Activated gamma-delta T cell treated with Interleukin-2 at 50 U/mL for 16 hours (primary cell): Measurements from ENCODE around the gene GRB10.

Source experiments
- DNase-seq: peaks from one replicate; pipeline ENCODE4 v3.0.0-alpha.2; 2020

Gene GRB10

DNA sequence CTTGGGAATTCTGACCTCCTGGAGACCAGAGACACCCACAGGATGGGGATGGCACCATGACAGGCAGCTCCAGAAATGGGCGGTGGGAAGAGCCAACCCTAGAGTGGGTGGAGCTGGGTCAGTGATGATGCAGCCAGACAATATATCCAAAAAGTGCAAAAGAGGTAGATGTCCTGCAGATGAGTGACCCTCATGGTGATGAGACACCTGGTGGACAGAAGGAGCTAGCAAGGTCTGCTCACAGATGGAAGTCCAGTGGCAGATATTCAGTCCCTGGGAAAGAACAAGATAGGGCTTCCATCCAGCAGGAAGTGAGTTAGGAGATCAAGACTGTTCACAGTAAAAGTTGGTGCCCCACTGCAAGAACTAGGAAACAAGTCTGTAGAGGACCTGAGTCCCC is 19.2 kb upstream of the GRB10 start:
- DNase-seq = no peak

DNA sequence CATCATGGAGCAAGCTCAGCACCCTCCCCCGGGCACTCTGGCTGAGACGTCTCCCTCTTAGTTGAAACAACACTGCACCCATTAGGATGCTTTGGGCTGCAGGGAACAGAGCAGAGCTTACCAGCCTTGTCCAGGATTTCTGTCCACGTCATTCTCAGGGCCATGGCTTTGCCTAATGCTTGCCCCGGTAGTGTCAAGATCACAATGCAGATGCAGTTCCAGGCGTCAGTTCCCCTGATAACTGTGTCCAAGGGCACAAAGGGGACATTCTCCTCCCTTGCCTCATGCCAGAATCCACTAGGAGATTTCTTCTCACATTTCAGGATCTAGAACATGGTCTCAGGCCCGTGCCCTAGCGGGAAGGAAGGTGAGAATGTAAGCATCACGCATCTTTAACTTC is 17.2 kb upstream of the GRB10 start:
- no peak for DNase-seq

DNA sequence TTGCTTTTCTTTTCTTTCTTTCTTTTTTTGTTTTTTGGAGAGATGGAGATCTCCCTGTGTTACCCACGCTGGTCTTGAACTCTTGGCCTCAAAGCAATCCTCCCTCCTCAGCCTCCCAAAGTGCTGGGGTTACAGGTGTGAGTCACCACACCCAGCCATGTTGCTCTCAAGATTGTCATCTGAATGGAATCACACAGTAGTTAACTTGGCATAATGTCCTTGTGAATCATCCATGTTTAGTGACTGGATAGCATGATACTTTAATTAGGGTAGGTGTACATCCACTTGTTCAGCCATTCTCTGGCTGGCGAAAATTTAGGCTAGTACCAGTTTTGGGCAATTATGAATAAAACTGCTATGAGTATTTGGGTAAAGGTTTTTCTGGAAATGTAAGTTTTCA is 15.4 kb upstream of the GRB10 start:
- no peak for DNase-seq

DNA sequence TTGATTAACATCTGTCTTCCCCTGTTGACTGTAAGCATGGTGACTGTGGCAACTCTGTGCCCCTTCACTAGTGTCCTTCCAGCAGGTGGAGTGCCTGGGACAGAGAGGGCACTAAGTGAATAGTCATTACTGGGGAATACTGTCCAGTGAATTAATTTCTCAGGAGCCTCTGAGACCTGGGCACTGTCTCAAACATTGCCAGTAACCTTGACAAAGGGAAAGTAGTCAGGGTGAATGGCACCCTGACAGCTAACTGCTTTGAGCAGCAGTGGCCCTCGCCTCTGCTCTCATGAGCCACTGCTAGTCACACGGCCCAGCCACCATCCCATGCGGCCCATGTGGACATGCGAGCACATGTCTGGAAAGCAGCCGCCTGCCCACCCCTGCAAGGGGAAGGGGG is 13.1 kb upstream of the GRB10 start:
- DNase-seq = no peak

DNA sequence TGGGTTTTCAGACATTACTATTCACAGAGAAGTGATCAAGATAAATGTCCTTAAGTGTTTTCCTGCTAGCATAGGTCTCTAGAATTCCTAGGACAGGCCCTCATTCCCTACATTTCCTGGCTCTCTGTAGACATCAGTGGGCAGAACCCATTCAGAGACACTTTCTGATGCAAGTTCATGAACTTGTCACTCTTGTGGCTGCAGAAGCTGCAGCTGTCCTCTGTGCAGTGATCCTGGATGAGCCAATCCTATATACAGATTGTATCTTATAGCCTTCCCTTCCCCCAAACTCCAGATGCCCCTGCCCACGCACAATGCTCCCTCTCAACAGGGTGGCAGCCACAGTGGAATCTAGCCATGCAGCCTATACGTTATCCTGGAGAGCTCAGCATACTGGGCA is 12.6 kb upstream of the GRB10 start:
- no peak for DNase-seq

DNA sequence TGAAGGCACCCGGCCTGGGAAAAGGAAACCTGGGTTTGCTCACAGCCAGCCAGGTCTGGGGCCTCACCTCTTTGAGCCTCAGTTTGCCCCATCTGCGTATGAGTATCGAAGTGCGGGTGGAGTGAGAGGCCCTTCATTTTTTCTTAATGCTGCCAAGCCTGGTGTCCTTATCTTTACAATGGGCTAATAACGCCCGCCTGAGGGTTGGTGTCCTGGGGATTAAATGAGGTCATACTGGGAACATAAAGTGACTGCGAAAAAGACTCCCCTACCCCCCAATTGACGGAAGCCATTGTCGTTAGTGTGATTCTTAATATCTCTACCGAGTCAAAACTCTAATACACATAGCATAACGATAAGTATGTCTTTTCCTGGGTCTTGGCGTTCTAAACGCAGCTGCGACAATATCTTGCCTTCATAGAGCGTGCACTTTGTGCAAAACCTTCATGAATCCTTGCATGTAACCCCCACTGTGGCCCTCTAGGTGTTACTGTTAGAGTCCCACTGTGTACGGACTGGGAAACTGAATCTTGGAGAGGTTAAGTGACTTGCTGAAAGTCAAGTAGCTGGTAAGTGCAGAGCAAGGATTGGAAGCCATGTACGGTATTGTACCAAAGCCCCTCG is 11.4 kb upstream of the GRB10 start:
- DNase-seq = no peak

DNA sequence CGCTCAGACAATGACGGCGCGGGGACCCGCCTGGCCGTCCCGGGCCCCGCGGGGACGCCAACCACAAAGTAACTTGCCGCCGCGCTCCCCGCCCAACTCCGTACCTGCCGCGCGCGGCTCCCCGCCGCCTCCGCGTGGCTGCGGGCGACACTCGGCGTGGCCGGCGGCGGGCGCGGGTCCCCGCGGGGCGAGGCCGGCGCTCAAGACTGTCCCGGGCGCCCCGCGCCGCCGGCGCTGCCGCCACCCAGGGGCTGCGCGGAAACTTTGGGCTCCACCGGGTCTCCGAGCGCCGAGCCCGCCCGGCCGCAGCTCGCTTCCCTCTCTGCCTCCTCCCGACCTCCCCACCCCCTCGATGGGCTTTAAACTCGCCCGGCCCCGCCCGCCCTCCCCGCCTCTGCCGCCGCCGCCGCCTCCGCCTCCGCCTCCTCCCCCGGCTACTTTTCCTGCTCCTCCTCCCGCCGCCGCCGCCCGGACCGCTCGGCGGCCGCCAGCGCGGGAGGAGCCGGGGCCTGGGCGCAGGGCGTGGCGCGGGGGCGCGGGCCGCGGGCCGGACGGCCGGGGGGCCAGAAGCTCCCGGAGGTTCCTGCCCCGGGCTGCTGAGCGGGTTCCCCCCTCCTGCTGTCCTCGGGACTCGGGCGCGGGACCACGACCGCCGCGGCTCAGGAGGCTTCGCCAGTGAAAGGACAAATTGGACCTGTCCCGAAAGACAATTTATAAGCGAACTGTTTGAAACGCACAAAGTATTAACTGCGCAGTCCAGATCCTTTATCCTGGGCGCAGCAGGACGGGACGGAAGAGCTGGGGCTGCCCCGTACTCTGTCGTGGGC is 10.6 kb upstream of the GRB10 start:
- DNase-seq = no peak

DNA sequence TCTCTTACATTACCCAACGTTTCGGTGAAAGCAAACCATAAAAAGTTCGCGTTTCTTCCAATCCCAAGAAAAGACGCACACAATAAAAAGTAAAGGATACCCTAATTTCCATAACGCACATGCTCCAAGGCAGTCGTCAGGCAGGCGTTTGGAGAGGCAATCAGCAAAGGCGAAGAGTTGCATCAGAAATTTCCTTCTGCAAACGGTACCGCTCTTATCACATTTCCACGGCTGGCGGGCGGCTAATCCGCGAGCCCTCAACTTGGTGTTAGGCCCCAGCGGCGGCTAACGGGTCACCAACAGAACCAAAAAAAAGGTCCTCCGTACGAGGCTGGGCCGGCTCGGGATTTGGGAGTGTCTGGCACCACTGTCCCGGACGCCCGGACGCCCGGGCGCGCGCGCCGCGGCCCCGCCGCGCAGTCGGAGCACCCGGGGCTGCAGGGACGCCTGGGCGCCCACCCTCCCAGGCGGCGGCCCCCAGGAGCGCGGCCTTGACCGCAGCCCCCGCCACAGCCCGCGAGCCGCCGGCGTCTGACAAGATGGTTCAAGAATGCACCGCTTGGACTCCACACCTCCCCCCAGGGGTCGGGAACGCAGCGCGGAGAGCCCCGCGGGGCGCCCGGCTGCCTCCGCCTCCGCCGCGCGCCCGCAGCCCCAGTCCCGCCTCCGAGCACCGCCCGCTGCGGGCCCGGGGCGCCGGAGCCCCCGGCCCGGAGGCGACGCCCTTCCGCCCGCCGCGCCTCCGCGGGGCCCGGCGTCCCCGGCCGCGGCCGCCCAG is 9.8 kb upstream of the GRB10 start:
- DNase-seq = no peak

DNA sequence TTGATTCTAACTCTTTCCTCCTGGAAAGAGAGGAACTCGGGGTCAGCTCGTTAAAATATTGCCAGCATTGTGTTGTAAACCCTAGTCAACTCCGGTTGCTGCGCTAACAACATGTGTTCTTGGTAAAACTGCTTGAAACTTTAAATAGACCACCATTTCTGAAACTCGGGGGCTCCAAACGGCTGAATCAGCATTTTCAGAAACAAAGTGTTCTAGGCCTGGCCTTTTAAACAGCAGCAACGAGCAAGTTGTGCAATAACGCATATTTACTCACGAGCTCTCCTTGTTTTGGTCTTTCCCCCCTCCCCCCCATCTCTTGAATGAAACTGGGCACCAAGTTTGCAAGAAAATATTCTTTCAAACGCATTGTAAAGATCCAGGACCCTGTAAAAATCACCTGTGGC is 9.2 kb upstream of the GRB10 start:
- DNase-seq = no peak

DNA sequence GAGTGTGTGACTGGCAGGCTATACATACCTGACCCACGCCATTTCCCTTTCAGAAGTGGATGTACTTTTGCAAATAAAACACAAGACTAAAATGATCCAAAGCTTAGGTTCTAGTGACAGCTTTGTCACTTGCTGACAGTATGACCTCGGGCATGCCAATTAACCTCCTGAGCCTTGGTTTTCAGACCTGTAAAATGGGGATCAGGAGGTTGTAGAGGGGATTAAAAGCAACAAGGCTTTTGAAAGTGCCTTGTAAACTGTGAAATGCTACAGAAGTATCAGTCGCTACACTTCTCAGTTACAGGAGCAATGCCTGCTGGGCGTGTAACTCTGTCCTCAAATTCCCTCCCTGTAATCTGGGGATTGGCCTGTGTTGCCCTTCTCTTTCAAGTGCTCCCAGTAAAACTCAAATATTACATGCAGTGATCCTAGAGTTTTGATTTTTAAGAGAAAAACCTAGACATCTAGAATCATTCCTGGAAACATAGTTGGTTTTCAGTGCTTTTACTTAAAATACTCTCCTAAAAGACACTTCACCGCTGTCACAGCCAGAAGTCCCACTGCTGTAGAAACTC is 8.8 kb upstream of the GRB10 start:
- DNase-seq = no peak

DNA sequence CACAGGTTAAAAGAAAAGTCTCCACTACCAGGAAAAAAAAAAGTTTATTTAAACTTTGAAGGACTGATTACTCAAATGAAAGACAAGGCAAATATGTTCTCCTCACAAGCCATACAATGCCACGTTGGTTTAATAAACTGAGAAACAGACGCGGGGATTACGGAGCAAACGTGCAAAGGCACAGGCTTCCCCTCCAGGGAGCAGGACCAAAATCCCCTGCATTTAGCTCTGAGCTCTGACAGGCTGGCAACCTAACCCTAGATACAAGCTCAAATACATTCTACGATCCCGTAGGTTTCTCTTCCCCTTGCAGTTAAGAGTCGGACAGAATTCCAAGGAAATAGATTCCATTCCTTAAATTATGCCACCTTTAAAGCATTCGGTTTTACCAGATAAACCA is 7.7 kb upstream of the GRB10 start:
- DNase-seq = no peak

DNA sequence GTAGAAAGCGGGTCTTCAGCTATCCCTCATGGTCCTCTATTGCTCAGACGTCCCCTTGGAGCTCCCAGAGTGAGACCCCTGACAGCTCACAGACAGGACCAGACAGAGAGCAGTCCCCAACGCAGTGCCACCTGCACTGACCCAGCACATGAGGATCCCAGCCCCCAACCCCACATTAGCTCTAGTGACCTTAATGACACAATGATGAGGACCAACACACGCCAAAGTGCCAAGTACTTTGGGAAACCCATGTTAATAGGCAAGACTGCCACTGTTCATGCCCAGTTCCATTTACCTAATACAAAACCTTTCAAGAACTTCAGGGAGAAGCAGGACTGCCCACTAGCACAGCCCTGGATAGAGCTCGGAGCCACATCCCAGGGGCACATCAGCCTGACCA is 5.7 kb upstream of the GRB10 start:
- no peak for DNase-seq

DNA sequence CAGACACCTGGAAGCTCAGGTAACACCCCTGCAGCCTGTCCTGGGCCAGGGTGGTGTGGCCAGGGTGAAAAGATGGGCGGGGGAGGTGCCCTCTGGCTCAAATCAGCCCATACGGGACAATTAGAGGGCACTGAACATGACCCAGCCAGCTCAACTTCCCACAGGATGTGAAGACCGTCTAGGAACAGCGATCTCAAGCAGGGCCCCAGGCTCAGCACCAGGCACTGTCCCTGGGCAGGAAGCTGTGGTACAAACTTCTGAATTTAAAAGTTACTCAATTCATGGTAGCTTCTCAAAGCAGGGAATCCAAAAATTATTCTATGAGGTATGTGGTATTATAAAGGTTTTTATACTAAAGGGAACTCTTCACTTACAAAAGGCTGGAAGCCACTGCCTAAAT is 5.1 kb upstream of the GRB10 start:
- no peak for DNase-seq

DNA sequence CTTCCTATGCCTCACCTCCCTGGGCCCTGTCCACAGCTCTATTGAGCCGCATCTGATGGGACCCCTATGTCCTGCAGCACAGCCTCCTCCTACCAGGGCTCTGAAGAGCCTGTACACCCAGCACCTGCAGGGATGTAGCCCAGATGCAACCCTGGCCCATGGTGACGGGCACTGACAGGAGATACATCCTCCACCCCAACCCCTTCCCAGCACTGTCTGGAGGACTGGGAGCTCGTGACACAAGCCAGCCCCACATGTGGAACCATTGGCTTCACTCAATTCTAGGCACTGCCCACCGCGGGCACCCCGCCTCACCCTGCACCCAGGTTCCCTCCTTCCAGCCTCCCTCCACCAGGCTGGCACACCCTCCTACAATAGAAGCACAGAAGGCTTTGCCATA is 2.6 kb upstream of the GRB10 start:
- no peak for DNase-seq

DNA sequence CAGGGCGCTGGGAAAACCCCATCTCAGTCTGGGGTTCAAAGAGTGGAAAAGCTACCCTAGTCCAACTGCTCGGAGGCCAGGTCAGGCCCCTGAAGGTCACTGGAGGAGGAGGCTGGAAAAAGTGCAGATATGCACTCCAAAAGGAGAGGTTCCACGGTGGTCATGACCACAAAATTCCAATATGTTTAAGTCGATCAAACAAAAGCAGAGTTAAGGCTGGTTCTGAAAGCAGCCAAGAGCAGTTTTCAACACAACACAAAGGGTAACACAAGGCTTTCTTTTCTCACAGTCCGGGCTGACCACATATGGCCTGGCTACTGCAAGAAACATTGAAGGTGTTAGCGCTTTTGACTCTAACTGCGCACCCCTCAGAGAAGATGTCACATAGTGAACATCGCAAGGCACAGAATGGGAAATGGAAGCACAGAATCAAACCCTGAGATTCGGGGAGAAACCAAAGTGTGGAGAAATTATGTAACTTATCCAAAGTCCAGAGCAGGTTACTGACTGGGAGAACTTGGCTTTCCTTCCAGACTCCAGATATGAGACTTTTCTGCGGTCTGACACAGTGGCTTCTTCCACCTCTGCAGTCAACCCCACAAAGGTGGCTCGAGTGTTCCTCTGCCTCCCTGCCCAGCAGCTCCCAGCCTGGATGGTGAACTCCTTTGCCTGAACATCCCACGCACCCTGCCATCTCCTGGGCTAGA is 1.3 kb upstream of the GRB10 start:
- DNase-seq = no peak

DNA sequence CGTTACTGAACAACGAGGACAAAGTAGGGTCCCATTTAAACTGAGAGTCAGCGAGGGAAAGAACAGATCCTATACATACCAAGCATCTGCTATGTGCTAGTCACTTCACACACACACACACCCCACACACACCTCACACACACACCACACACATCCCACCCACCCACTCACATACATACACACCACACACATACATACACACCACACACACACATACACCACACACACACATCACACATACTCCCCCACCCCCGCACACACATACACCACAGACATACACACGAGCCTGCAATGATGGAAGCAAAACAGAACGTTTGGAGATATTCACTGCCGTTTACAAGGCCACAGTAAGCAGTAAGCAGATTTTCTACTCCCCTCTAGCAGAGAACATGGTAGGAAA is 607 bp upstream of the GRB10 start:
- DNase-seq = no peak

DNA sequence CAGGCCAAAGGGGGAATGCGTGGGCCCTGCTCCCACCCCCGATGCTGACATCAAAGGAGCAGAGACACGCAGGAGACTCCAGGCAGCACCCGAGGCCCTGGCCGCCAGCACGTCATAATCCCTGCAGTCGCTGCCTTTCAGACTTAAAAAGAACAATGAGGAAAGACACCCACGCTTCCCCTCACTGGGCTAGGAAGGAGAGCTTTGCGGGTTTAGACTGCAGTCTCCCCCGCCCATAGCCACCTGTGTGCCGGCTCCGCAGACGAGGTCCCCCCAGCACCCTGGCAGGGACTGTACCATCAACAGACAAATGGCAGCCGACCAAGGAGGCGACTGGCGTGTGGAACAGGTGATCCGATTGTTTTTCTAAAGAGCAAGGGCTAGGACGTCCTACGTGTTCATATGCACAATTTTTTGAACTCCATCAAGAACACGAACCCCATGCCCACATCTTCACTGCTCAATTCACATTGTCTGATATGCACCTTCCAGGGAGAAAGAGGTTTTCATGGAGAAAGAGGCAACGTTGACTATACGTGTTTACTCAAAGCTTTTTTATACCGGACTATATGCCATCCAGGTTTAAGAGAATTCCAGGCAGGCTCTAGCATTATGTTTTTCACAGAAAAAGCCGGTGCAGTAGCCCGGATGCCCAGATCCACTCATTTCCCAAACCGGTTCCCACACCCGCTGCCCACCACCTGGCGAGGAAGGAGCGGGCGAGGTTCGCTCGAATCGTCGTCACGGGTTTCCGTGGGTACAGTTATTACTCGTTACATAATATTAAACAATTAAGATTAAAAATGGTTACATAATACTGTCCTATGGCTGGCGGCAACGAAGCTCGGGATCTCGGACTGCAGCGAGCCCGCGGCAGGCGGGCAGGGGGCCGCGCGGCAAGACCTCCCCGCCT is 1.1 kb downstream of the GRB10 start:
- DNase-seq = no peak

DNA sequence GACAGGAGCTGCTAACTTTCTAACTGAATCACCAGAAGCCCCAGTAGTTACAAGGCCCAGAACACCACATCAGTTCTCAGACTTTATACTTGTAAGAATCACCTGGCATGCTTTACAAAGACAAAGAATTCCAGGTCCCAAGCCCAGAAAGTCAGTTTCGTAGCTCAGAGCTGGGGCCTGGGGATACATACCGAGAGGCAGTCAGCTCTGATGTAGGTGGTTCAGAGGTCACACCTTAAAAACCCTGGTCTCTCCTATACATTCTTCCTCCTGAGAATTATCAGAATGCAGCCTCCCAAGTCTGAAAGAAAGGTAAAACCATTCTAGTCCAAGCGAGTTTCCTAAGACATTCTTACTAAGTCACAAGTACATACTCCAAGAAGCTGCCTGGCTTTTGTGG is 2.3 kb downstream of the GRB10 start:
- DNase-seq = no peak

DNA sequence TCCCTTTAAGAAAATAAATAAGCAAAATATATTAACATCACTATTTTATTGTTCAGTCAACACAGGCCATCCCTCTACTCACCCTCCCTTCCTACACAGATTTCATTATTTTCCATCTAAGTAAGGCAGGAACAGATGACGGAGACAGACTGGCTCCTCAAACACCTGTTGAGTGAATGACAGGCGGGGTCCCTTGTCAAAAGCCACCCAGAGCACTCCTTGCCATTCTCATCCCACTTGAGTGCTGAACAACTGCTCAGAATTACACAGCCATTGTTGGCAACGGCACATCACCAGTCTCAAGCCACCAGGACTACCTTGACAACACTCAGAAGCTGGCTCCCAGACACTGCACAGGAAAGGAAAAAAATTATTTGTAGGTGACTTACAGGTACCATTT is 3.3 kb downstream of the GRB10 start:
- DNase-seq = no peak

DNA sequence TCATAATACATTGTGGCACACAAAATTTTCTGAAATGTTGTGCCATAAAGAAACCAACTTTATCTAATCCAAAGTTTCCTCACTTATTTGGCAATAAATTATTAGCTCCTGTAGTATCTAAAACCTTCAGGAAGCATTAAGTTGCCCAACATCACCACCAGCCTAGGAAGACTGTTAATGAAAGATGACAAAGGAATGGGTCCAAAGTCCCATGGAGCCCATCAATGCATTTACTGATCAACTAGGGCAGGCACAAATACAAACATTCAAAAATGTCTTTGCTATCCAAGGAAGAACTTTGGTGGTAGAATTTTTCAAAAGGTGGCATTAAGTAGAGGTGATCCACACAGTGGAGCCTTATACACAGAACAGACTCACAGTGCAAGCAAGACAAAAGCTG is 4.5 kb downstream of the GRB10 start:
- no peak for DNase-seq

DNA sequence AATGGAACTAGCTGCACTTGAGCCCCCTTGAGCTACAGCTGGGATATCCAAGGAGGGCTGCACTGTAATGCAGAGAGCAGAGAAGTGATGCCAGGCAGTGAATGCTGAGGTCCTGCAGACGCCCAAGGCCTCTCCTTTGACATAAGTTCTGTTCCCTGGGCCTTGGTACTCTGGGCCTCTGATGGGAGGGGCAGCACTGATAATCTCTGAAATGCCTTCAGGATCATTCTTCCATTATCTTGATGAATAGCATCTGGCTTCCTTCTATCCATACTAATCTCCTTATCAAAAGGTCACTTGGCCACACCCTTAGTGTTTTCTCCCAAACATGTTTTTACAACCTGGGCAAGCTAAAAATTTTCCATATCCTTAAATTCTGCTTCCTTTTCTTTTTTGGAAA is 6.9 kb downstream of the GRB10 start:
- DNase-seq = no peak

DNA sequence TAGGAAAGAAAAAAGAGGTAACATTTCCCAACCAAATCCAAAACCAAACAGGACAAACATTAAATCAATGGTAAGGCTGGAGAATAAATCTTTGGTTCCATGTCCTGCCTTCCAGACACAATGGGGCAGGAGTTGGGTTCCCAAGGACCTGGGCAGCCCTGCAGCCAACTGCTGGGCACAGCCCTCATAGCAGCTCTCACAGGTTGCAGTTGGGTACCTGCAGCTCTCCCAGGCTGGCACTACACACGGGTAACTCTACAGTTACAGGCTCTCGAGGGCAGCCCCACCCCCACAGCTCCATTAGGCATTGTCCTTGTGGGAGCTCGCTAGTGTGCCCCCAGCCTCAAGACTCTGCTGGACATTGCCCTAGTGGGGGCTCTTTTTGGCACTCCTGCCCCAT is 7.5 kb downstream of the GRB10 start:
- DNase-seq = no peak
